ENCODE data around the gene OMP.
"Not testable (repeated sequence)": the region's sequence is repeated elsewhere in the genome, so short reads cannot be mapped to it uniquely, and the experiment has no call there.

The OMP gene

DNA sequence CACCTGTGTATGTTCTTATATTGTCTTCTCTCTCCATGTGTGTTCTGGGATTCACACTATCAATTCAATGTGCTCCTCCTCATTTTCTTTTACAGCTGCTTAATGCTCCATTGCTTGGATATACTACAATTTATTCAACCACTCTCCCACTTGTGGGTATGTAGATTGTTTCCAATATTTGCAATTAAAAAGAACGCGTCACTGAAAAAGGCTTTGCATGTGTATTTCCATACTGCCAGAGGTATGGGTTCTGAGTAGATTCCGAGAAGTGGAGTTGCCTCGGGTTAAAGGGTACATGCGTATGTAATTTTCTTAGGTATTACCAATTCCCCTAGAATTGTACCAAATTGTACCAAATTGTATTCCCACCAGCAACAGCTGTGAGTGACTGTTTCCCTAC lies 42.8 kb upstream of the OMP start:
- 93% methylated on average over 2 of the region's 5 CpGs for WGBS
- Histone ChIP-seq H2AFZ (ENCODE audit: low read depth, low read length) (no peak overlapping the region), H2AK5ac (ENCODE audit: low read length, severe bottlenecking) (no peak overlapping the region), H2BK5ac (ENCODE audit: low read depth, low read length, poor library complexity, severe bottlenecking) (no peak overlapping the region), H3K9me3 (ENCODE audit: control insufficient read depth, low read length) (peaks cover 10% of the 10 kb centered on the region), H3K14ac (ENCODE audit: low read length in 2 of 2) (no peak overlapping the region), H3K4me3 (ENCODE audit: insufficient read depth in 1 of 2, low read depth in 1 of 2, low read length in 2 of 2) (no peak overlapping the region), H3K4me2 (ENCODE audit: low read length, poor library complexity, severe bottlenecking) (no peak overlapping the region), H3K27me3 (ENCODE audit: control insufficient read depth in 1 of 2, insufficient read depth in 1 of 2, low read length in 2 of 2) (no peaks in the 10 kb centered on the region), H3K27ac (ENCODE audit: low read length, poor library complexity, severe bottlenecking) (no peak overlapping the region), H4K8ac (ENCODE audit: low read length) (no peak overlapping the region), H2BK15ac (ENCODE audit: low read depth, poor library complexity, severe bottlenecking) (no peak overlapping the region), H3K9ac (ENCODE audit: low read length) (no peak overlapping the region), H2BK12ac (ENCODE audit: low read length in 2 of 2) (no peak overlapping the region), H3K4ac (ENCODE audit: low read depth in 1 of 2, low read length in 2 of 2) (no peak overlapping the region), H3K4me1 (ENCODE audit: control insufficient read depth, insufficient read depth, low read depth, low read length) (no peaks in the 10 kb centered on the region), H2BK120ac (ENCODE audit: low read depth, low read length) (no peak overlapping the region), H3K36me3 (ENCODE audit: control insufficient read depth in 1 of 2, insufficient read depth in 2 of 2, low read depth in 1 of 2, low read length in 2 of 2) (no peaks in the 10 kb centered on the region), H3K18ac (ENCODE audit: low read depth in 1 of 2, low read length in 2 of 2) (no peak overlapping the region), H3K23ac (ENCODE audit: low read length in 2 of 2) (no peak overlapping the region), H4K91ac (ENCODE audit: low read length) (no peak overlapping the region), H3K79me1 (replicated peaks; ENCODE audit: low read length, poor library complexity, severe bottlenecking) (no peaks in the 10 kb centered on the region)
- no peak for DNase-seq

DNA sequence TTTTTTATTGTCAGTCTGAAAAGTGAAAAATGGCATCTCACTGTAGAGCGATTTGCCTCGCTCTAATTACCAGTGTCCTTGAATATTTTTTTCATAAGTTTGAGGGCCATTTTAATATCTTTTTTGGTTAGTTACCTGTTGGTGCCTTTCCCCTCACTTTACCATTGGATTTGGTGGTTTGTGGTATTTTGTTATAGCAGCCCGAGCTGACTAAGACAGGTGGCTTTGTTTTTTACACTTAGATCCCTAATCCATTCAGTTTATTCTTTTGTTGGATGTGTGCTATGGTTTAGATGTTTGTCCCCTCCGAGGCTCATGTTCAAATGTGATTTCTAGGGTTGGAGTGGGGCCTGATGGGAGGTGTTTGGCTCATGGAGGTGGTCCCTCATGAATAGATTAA lies 42.4 kb upstream of the OMP start:
- Histone ChIP-seq H3K23ac (ENCODE audit: low read length in 2 of 2) (no peak overlapping the region), H3K36me3 (ENCODE audit: control insufficient read depth in 1 of 2, insufficient read depth in 2 of 2, low read depth in 1 of 2, low read length in 2 of 2) (no peaks in the 10 kb centered on the region), H3K9ac (ENCODE audit: low read length) (no peak overlapping the region), H3K4ac (ENCODE audit: low read depth in 1 of 2, low read length in 2 of 2) (no peak overlapping the region), H4K8ac (ENCODE audit: low read length) (no peak overlapping the region), H3K4me2 (ENCODE audit: low read length, poor library complexity, severe bottlenecking) (no peak overlapping the region), H3K4me3 (ENCODE audit: insufficient read depth in 1 of 2, low read depth in 1 of 2, low read length in 2 of 2) (no peak overlapping the region), H3K14ac (ENCODE audit: low read length in 2 of 2) (no peak overlapping the region), H2BK5ac (ENCODE audit: low read depth, low read length, poor library complexity, severe bottlenecking) (no peak overlapping the region), H2BK12ac (ENCODE audit: low read length in 2 of 2) (no peak overlapping the region), H3K27ac (ENCODE audit: low read length, poor library complexity, severe bottlenecking) (no peak overlapping the region), H3K4me1 (ENCODE audit: control insufficient read depth, insufficient read depth, low read depth, low read length) (no peaks in the 10 kb centered on the region), H3K27me3 (ENCODE audit: control insufficient read depth in 1 of 2, insufficient read depth in 1 of 2, low read length in 2 of 2) (no peaks in the 10 kb centered on the region), H2AK5ac (ENCODE audit: low read length, severe bottlenecking) (no peak overlapping the region), H4K91ac (ENCODE audit: low read length) (no peak overlapping the region), H3K18ac (ENCODE audit: low read depth in 1 of 2, low read length in 2 of 2) (no peak overlapping the region), H2BK120ac (ENCODE audit: low read depth, low read length) (no peak overlapping the region), H2AFZ (ENCODE audit: low read depth, low read length) (no peak overlapping the region), H3K9me3 (ENCODE audit: control insufficient read depth, low read length) (peaks cover 10% of the 10 kb centered on the region), H2BK15ac (ENCODE audit: low read depth, poor library complexity, severe bottlenecking) (no peak overlapping the region), H3K79me1 (replicated peaks; ENCODE audit: low read length, poor library complexity, severe bottlenecking) (no peaks in the 10 kb centered on the region)
- WGBS, result 78% methylated on average over 3 of the region's 4 CpGs
- DNase-seq, result no peak

DNA sequence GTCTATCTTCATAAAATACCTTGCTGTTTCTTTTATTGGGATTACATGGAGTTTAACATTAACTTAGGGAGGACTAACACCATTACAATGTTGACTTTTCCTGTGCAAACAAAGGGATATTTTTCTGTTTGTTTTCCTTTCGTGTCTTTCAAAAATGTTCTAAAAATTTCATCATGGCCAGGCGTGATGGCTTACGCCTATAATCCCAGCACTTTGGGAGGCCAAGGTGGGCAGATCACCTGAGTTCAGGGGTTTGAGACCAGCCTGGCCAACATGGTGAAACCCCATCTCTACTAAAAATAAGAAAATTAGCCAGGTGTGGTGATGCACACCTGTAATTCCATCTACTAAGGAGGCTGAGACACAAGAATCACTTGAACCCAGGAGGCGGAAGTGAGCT lies 41.4 kb upstream of the OMP start:
- not testable (repeated sequence) for H4K8ac ChIP-seq (ENCODE audit: low read length); H2BK5ac ChIP-seq (ENCODE audit: low read depth, low read length, poor library complexity, severe bottlenecking); H3K4me3 ChIP-seq (ENCODE audit: insufficient read depth in 1 of 2, low read depth in 1 of 2, low read length in 2 of 2); H3K4me1 ChIP-seq (ENCODE audit: control insufficient read depth, insufficient read depth, low read depth, low read length); H3K36me3 ChIP-seq (ENCODE audit: control insufficient read depth in 1 of 2, insufficient read depth in 2 of 2, low read depth in 1 of 2, low read length in 2 of 2); H3K9me3 ChIP-seq (ENCODE audit: control insufficient read depth, low read length); H3K27me3 ChIP-seq (ENCODE audit: control insufficient read depth in 1 of 2, insufficient read depth in 1 of 2, low read length in 2 of 2); H3K4ac ChIP-seq (ENCODE audit: low read depth in 1 of 2, low read length in 2 of 2); H3K27ac ChIP-seq (ENCODE audit: low read length, poor library complexity, severe bottlenecking); H3K9ac ChIP-seq (ENCODE audit: low read length); DNase-seq; H2AFZ ChIP-seq (ENCODE audit: low read depth, low read length); H2BK15ac ChIP-seq (ENCODE audit: low read depth, poor library complexity, severe bottlenecking); H2BK12ac ChIP-seq (ENCODE audit: low read length in 2 of 2); H4K91ac ChIP-seq (ENCODE audit: low read length); H3K4me2 ChIP-seq (ENCODE audit: low read length, poor library complexity, severe bottlenecking); H3K18ac ChIP-seq (ENCODE audit: low read depth in 1 of 2, low read length in 2 of 2); H3K23ac ChIP-seq (ENCODE audit: low read length in 2 of 2); H2AK5ac ChIP-seq (ENCODE audit: low read length, severe bottlenecking); H3K14ac ChIP-seq (ENCODE audit: low read length in 2 of 2); H3K79me1 ChIP-seq (replicated peaks; ENCODE audit: low read length, poor library complexity, severe bottlenecking); H2BK120ac ChIP-seq (ENCODE audit: low read depth, low read length)
- WGBS, result 92% methylated on average over 3 of the region's 4 CpGs

DNA sequence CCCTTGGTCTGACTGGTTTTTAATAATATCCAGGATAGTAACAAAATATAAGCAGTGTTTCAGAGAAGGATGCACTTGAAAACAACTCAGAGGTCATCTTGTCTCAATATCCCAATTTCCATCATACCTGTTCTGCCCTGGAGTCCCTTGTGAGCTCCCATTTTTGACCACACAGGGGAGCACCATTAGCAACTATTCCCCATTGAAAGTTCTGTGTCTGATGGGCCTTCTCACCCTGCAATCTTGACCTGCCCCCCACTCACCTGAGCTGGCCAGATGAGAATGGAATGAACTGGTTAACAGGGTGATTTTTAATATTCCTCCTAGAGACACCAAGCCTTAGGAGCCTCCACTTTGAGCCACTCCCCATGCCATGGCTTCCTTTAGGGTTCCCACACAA lies 39.7 kb upstream of the OMP start:
- Histone ChIP-seq H2AFZ (ENCODE audit: low read depth, low read length) (no peak overlapping the region), H2BK12ac (ENCODE audit: low read length in 2 of 2) (no peak overlapping the region), H4K91ac (ENCODE audit: low read length) (no peak overlapping the region), H3K18ac (ENCODE audit: low read depth in 1 of 2, low read length in 2 of 2) (no peak overlapping the region), H2BK5ac (ENCODE audit: low read depth, low read length, poor library complexity, severe bottlenecking) (no peak overlapping the region), H2AK5ac (ENCODE audit: low read length, severe bottlenecking) (no peak overlapping the region), H3K23ac (ENCODE audit: low read length in 2 of 2) (no peak overlapping the region), H3K27me3 (ENCODE audit: control insufficient read depth in 1 of 2, insufficient read depth in 1 of 2, low read length in 2 of 2) (no peaks in the 10 kb centered on the region), H3K27ac (ENCODE audit: low read length, poor library complexity, severe bottlenecking) (no peak overlapping the region), H3K9me3 (ENCODE audit: control insufficient read depth, low read length) (no peaks in the 10 kb centered on the region), H3K14ac (ENCODE audit: low read length in 2 of 2) (no peak overlapping the region), H3K4me3 (ENCODE audit: insufficient read depth in 1 of 2, low read depth in 1 of 2, low read length in 2 of 2) (no peak overlapping the region), H3K36me3 (ENCODE audit: control insufficient read depth in 1 of 2, insufficient read depth in 2 of 2, low read depth in 1 of 2, low read length in 2 of 2) (no peaks in the 10 kb centered on the region), H3K4me1 (ENCODE audit: control insufficient read depth, insufficient read depth, low read depth, low read length) (peaks cover 13% of the 10 kb centered on the region), H2BK120ac (ENCODE audit: low read depth, low read length) (no peak overlapping the region), H3K79me1 (replicated peaks; ENCODE audit: low read length, poor library complexity, severe bottlenecking) (peaks cover 6% of the 10 kb centered on the region), H3K4me2 (ENCODE audit: low read length, poor library complexity, severe bottlenecking) (no peak overlapping the region), H2BK15ac (ENCODE audit: low read depth, poor library complexity, severe bottlenecking) (no peak overlapping the region), H4K8ac (ENCODE audit: low read length) (no peak overlapping the region), H3K4ac (ENCODE audit: low read depth in 1 of 2, low read length in 2 of 2) (no peak overlapping the region), H3K9ac (ENCODE audit: low read length) (no peak overlapping the region)
- DNase-seq, result no peak

All from mesenchymal stem cell (in vitro differentiated cells and primary cell).